ENCODE measurements around the gene FOXE1.

DNA sequence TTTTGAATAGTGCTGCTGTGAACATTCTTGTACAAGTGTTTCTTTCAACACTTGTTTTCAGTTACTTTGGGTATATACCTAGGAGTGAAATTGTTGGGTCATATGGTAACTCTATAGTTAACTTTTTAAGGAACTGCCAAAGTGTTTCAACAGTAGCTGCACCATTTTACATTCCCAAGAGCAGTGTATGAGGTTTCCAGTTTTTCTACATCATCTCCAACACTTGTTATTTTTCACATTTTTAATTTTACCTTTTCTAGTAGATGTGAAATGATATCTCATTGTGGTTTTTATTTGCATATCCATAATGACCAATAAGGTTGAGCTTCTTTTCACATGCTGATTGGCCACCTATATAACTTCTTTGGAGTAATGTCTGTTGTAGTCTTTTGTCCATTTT lies 40.0 kb upstream of the FOXE1 start:
- TF ChIP-seq EZH2 (IDR thresholded peaks at IDR 0.05; ENCODE audit: low read depth, unreplicated experiment) (no peak), ZNF331 (CRISPR knock-in tag; IDR thresholded peaks at IDR 0.05; ENCODE audit: low read depth) (no peak), POLR2AphosphoS5 (IDR thresholded peaks at IDR 0.05; ENCODE audit: low read depth) (no peak), CREB1 (CRISPR knock-in tag; IDR thresholded peaks at IDR 0.05; ENCODE audit: low read depth) (no peak), EZH2phosphoT487 (IDR thresholded peaks at IDR 0.05; ENCODE audit: unreplicated experiment) (no peak)
- TF ChIP-seq, protein P1, sequence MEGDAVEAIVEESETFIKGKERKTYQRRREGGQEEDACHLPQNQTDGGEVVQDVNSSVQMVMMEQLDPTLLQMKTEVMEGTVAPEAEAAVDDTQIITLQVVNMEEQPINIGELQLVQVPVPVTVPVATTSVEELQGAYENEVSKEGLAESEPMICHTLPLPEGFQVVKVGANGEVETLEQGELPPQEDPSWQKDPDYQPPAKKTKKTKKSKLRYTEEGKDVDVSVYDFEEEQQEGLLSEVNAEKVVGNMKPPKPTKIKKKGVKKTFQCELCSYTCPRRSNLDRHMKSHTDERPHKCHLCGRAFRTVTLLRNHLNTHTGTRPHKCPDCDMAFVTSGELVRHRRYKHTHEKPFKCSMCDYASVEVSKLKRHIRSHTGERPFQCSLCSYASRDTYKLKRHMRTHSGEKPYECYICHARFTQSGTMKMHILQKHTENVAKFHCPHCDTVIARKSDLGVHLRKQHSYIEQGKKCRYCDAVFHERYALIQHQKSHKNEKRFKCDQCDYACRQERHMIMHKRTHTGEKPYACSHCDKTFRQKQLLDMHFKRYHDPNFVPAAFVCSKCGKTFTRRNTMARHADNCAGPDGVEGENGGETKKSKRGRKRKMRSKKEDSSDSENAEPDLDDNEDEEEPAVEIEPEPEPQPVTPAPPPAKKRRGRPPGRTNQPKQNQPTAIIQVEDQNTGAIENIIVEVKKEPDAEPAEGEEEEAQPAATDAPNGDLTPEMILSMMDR (conservative IDR thresholded peaks at IDR 0.05; ENCODE audit: low read depth in 2 of 2), result no peak
